Measurements from ENCODE around the gene RBM43. TPM values are rescaled to one million over a fixed set of nuclear protein-coding genes. Genes with fewer than 3 reads are reported as not detected.

Gene RBM43
- total RNA-seq (2012; rRNA removed) (1.6 and 2.5 TPM in 2 replicates), polyA plus RNA-seq (2012; rRNA removed) (3.1 and 3.6 TPM in 2 replicates), Bru-seq, nascent RNA (percentile 54 among the genes with signal in this experiment), BruChase-seq, experiment 1, labeled RNA remaining after a 6-hour chase (percentile 66 among the genes with signal in this experiment), BruChase-seq, experiment 2, labeled RNA remaining after a 2-hour chase (percentile 74 among the genes with signal in this experiment)
- polyA plus RNA-seq (2012; cell fraction: cytosol; rRNA removed) = 0.82 and 1.1 TPM in 2 replicates
- polyA plus RNA-seq (2012; cell fraction: nucleus; rRNA removed; ENCODE audit: low replicate concordance) = 0.67 and 2.1 TPM in 2 replicates
- long read RNA-seq, full-length matches to known transcripts = 2 of 3 reads
- long read RNA-seq, partial matches to known transcripts = 0 of 3 reads
- long read RNA-seq, other reads (novel, unspliced or antisense) = 1 of 3 reads

- H3K4me3 ChIP-seq (ENCODE audit: insufficient read depth, low read depth, low read length) = peak within 1 kb of the TSS; percentile 71
- H3K23ac ChIP-seq (ENCODE audit: low read depth, low read length) = peak within 1 kb of the TSS; percentile 96
- no peaks in the 10 kb centered on the region for H3K27me3 ChIP-seq (ENCODE audit: control insufficient read depth, insufficient read depth, low read length)
- peaks cover 3% of the 10 kb centered on the region; the same call in 1 of the 2 replicates for H3K9me1 ChIP-seq (ENCODE audit: insufficient read depth, low read length)
- no TSS peak for BruUV-seq (replicated peaks)
- H2AK5ac ChIP-seq (ENCODE audit: low read depth, low read length) = peak within 1 kb of the TSS; percentile 9; the same call in 1 of the 2 replicates
- POLR2A ChIA-PET (ENCODE audit: unreplicated experiment) = interaction anchor here (0.6 kb wide), 4 partner anchors 28 to 1675 kb away, joined by 3 to 5 read pairs (median 4); no protein-coding TSS in a partner anchor
- H2AK9ac ChIP-seq (replicated peaks; ENCODE audit: low read depth, low read length, poor library complexity) = peak within 1 kb of the TSS; percentile 84
- peak within 1 kb of the TSS; percentile 88 for H3K4ac ChIP-seq (ENCODE audit: low read depth, low read length)
- ATAC-seq (ENCODE audit: low read depth) (peak; percentile 91), DNase-seq (peak; percentile 91)
- H3K18ac ChIP-seq (ENCODE audit: low read depth, low read length) = peak within 1 kb of the TSS; percentile 95
- H2BK120ac ChIP-seq (ENCODE audit: low read depth, low read length) = peak within 1 kb of the TSS; percentile 92
- H2AFZ ChIP-seq (replicated peaks; ENCODE audit: low read length, poor library complexity) = peak within 1 kb of the TSS; percentile 92
- dilution Hi-C loops (cut with HindIII; ENCODE audit: low sequenced_read_pairs, unreplicated experiment) (no loop called here), in situ Hi-C loops (cut with MboI; ENCODE audit: low sequenced_read_pairs) (loop anchor here (10.0 kb wide), 1 partner anchor 153 kb away; no protein-coding TSS in a partner anchor), intact Hi-C loops (cut with micrococcal nuclease) (loop anchor here (1.0 to 2.0 kb wide), 3 partner anchors 95 to 148 kb away; partner anchors contain the start of genes RIF1 and TNFAIP6)
- peak within 1 kb of the TSS; percentile 85 for H4K91ac ChIP-seq (ENCODE audit: insufficient read depth, low read depth, low read length)
- no peaks in the 10 kb centered on the region for H3K9me3 ChIP-seq (ENCODE audit: control insufficient read depth, insufficient read depth, low read length)
- WGBS, 2 experiments (ENCODE audit: extremely low coverage in 2 of 2, insufficient read length in 1 of 2) = 0% methylated on average over 23 of the region's 61 CpGs; no CpG with 5 or more reads in 1 of the 2 experiments
- no peaks in the 10 kb centered on the region for H4K20me1 ChIP-seq (ENCODE audit: insufficient read depth, low read length)
- H3K14ac ChIP-seq (replicated peaks; ENCODE audit: low read depth, low read length) = peak within 1 kb of the TSS; percentile 94
- peak within 1 kb of the TSS; percentile 80 to 84 for H4K8ac ChIP-seq (ENCODE audit: low read depth in 2 of 2, low read length in 2 of 2)
- peak within 1 kb of the TSS; percentile 95 for H3K4me2 ChIP-seq (ENCODE audit: low read depth, low read length)
- peak within 1 kb of the TSS; percentile 86 for H2BK20ac ChIP-seq (ENCODE audit: low read depth, low read length)
- H3K27ac ChIP-seq (ENCODE audit: insufficient read depth, low read length) = peak within 1 kb of the TSS; percentile 93
- H3K79me1 ChIP-seq (ENCODE audit: low read depth in 1 of 2, low read length in 2 of 2) = peaks cover 0 to 26% of the 10 kb centered on the region in 2 experiments; a peak in 2 of 4 replicates
- peak within 1 kb of the TSS; percentile 90 for H4K5ac ChIP-seq (ENCODE audit: low read depth, low read length)
- peak within 1 kb of the TSS; percentile 87 for H2BK5ac ChIP-seq (ENCODE audit: low read depth, low read length, poor library complexity, severe bottlenecking)
- peak within 1 kb of the TSS; percentile 89 for H3K56ac ChIP-seq (ENCODE audit: extremely low read depth, insufficient read depth, low read length)
- peaks cover 13% of the 10 kb centered on the region for H3K4me1 ChIP-seq (ENCODE audit: control insufficient read depth, insufficient read depth, low read length)
- CTCF ChIA-PET = interaction anchor here (0.6 kb wide), 1 partner anchor 173 kb away, joined by 3 read pairs; no protein-coding TSS in a partner anchor
- no peak for TF ChIP-seq NFE2L2 (IDR thresholded peaks at IDR 0.05; ENCODE audit: low read depth, low read length)
- TF ChIP-seq RCOR1 (IDR thresholded peaks at IDR 0.05; ENCODE audit: insufficient replicate concordance, low read length) = no peak
- 0 out of 2 replicates have a peak, but pooled peaks have one; percentile 16 for TF ChIP-seq BHLHE40 (IDR thresholded peaks at IDR 0.05; ENCODE audit: low read depth, low read length)
- no peak for TF ChIP-seq MAFK (IDR thresholded peaks at IDR 0.05; ENCODE audit: low read depth, low read length)
- TF ChIP-seq, protein P1, sequence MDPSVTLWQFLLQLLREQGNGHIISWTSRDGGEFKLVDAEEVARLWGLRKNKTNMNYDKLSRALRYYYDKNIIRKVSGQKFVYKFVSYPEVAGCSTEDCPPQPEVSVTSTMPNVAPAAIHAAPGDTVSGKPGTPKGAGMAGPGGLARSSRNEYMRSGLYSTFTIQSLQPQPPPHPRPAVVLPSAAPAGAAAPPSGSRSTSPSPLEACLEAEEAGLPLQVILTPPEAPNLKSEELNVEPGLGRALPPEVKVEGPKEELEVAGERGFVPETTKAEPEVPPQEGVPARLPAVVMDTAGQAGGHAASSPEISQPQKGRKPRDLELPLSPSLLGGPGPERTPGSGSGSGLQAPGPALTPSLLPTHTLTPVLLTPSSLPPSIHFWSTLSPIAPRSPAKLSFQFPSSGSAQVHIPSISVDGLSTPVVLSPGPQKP (IDR thresholded peaks at IDR 0.05; ENCODE audit: borderline replicate concordance, low read depth, low read length) = no peak
- TF ChIP-seq SMC3 (IDR thresholded peaks at IDR 0.05; ENCODE audit: low read depth, low read length) = no peak
- peak; percentile 47; the same call in 1 of the 2 replicates for TF ChIP-seq USF2 (IDR thresholded peaks at IDR 0.05; ENCODE audit: low read depth, low read length)
- TF ChIP-seq RFX5 (IDR thresholded peaks at IDR 0.05; ENCODE audit: low read depth, low read length) = no peak
- TF ChIP-seq MXI1 (IDR thresholded peaks at IDR 0.05; ENCODE audit: borderline replicate concordance, low read depth, low read length) = peak; percentile 80; the same call in 1 of the 2 replicates
- TF ChIP-seq RAD21 (IDR thresholded peaks at IDR 0.05; ENCODE audit: low read length) = no peak; the same call in 1 of the 2 replicates
- no peak for TF ChIP-seq FOS (IDR thresholded peaks at IDR 0.05; ENCODE audit: low read depth, low read length)
- peak; percentile 6; the same call in 1 of the 2 replicates for TF ChIP-seq POLR2A (IDR thresholded peaks at IDR 0.05; ENCODE audit: low read depth, low read length)
- peak; percentile 77 for TF ChIP-seq CEBPB (IDR thresholded peaks at IDR 0.05; ENCODE audit: low read depth, low read length)
- TF ChIP-seq MAZ (IDR thresholded peaks at IDR 0.05; ENCODE audit: borderline replicate concordance, low read depth, low read length) = peak; percentile 36; the same call in 1 of the 2 replicates
- no peaks in the 10 kb centered on the region for H3K36me3 ChIP-seq (ENCODE audit: control insufficient read depth, insufficient read depth, low read length)
- peak within 1 kb of the TSS; percentile 85 for H3K9ac ChIP-seq (ENCODE audit: low read depth, low read length)
- peak within 1 kb of the TSS; percentile 42; the same call in 2 of the 3 replicates for H2BK15ac ChIP-seq (ENCODE audit: low read depth, low read length)
These were observed at the start of gene RBM43 for GRCh38 chr2:151261231-151261976. RBM43 (minus strand) TSS chr2:151261863; CDS start chr2:151261727, 136 bp downstream.
